H1 (cell line): Measurements from ENCODE around the gene C20orf141. TPM values are rescaled to one million over a fixed set of nuclear protein-coding genes. Genes with fewer than 3 reads are reported as not detected.

Experiments
- CTCF ChIA-PET: fragments of 300-600 bp; sonication (Branson Sonifier 250); formaldehyde crosslinking; loops from one replicate; lab custom pipeline; 2021; ENCODE audit not compliant: partially characterized antibody; lab: Charles Lee
- POLR2A ChIA-PET: fragments of 300-600 bp; sonication (Branson Sonifier 250); formaldehyde crosslinking; loops from one replicate; lab custom pipeline; 2021; ENCODE audit warnings: inconsistent platforms; ENCODE audit not compliant: partially characterized antibody; lab: Charles Lee
- DNase-seq, 2 experiments: peaks; one replicate each; pipeline versions ENCODE4 v3.0.0 to v3.0.0-alpha.2; 2010 to 2022; ENCODE audit warnings: low spot score in 2 of 2, low read depth in 1 of 2, mixed read lengths in 1 of 2
- FAIRE-seq: peaks from 2 replicates; lab custom pipeline; 2011; peaks lifted over from hg19 to GRCh38; lab: Jason Lieb, UNC
- H2AFZ ChIP-seq: 2 replicates; pipeline ENCODE4 v1.8.1; 2012; ENCODE audit warnings: low read length, inconsistent platforms
- H2AK5ac ChIP-seq: 2 replicates; pipeline ENCODE4 v1.6.1; 2013; ENCODE audit warnings: low read depth, low read length
- H2BK120ac ChIP-seq: replicated peaks from 2 replicates; pipeline ENCODE3; 2013; ENCODE audit warnings: low read depth, low read length, inconsistent platforms
- H2BK12ac ChIP-seq: 2 replicates; pipeline ENCODE4 v1.6.1; 2013; ENCODE audit warnings: low read depth, low read length
- H2BK15ac ChIP-seq: 2 replicates; pipeline ENCODE4 v1.6.1; 2013; ENCODE audit warnings: low read length
- H2BK20ac ChIP-seq: 2 replicates; pipeline ENCODE4 v1.6.1; 2013; ENCODE audit warnings: low read length
- H2BK5ac ChIP-seq: 2 replicates; pipeline ENCODE4 v1.6.1; 2013; ENCODE audit warnings: low read depth, low read length
- H3K14ac ChIP-seq: 2 replicates; pipeline ENCODE4 v1.6.1; 2013; ENCODE audit warnings: inconsistent platforms; ENCODE audit not compliant: insufficient read length
- H3K18ac ChIP-seq: 2 replicates; pipeline ENCODE4 v1.6.1; 2013; ENCODE audit warnings: low read length; ENCODE audit errors: extremely low read depth
- H3K23ac ChIP-seq: 2 replicates; pipeline ENCODE4 v1.6.1; 2013; ENCODE audit warnings: inconsistent platforms; ENCODE audit not compliant: insufficient read length
- H3K23me2 ChIP-seq: 2 replicates; pipeline ENCODE4 v1.6.1; 2013; ENCODE audit warnings: low read depth, low read length
- H3K27ac ChIP-seq: 2 replicates; pipeline ENCODE4 v1.6.1; 2011; ENCODE audit warnings: low read depth, low read length, inconsistent platforms
- H3K27me3 ChIP-seq, 4 experiments: replicated peaks in 1 of 4; 1 replicate in 1 of 4; 2 replicates in 3 of 4; pipeline versions ENCODE4 v1.6.1 to v1.8.1; 2011 to 2013; ENCODE audit warnings: low read length in 3 of 4, mild to moderate bottlenecking in 3 of 4, inconsistent platforms in 2 of 4, mixed read lengths in 2 of 4, moderate library complexity in 1 of 4; ENCODE audit not compliant: control insufficient read depth in 3 of 4, insufficient read depth in 3 of 4; ENCODE audit errors: extremely low read depth in 1 of 4
- H3K36me3 ChIP-seq, 4 experiments: 2 replicates each; pipeline versions ENCODE4 v1.6.1 to v1.8.1; 2011 to 2013; ENCODE audit warnings: mild to moderate bottlenecking in 4 of 4, low read length in 3 of 4, moderate library complexity in 2 of 4, control low read depth in 1 of 4, inconsistent platforms in 1 of 4; ENCODE audit not compliant: insufficient read depth in 4 of 4, control insufficient read depth in 2 of 4
- H3K4ac ChIP-seq: replicated peaks from 2 replicates; pipeline ENCODE3; 2013; ENCODE audit warnings: low read length, low read depth, mixed read lengths, inconsistent platforms; ENCODE audit not compliant: insufficient read length
- H3K4me1 ChIP-seq, 4 experiments: replicated peaks in 1 of 4; 1 replicate in 1 of 4; 2 replicates in 3 of 4; pipeline versions ENCODE4 v1.6.1 to v1.8.1; 2011 to 2013; ENCODE audit warnings: low read length in 3 of 4, inconsistent platforms in 2 of 4, mixed read lengths in 1 of 4; ENCODE audit not compliant: insufficient read depth in 4 of 4, control insufficient read depth in 3 of 4
- H3K4me2 ChIP-seq, 2 experiments: 2 replicates each; pipeline versions ENCODE4 v1.6.1 to v1.8.1; 2011 to 2013; ENCODE audit warnings: low read depth in 2 of 2, low read length in 2 of 2, control low read depth in 1 of 2, inconsistent platforms in 1 of 2, mild to moderate bottlenecking in 1 of 2; ENCODE audit not compliant: insufficient read depth in 1 of 2
- H3K4me3 ChIP-seq, 4 experiments: fragments of 200-600, 300-600 bp in 1 of 4; sonication (generic), shearing (Covaris generic), sonication (Bioruptor Twin) in 1 of 4; 2 replicates each; pipeline versions ENCODE4 v1.5.1 to v1.8.1; 2011 to 2016; ENCODE audit warnings: low read length in 4 of 4, low read depth in 3 of 4, control low read depth in 2 of 4, inconsistent platforms in 2 of 4, mild to moderate bottlenecking in 2 of 4, mixed read lengths in 1 of 4, moderate library complexity in 1 of 4; ENCODE audit not compliant: insufficient read depth in 2 of 4; ENCODE audit errors: extremely low read depth in 1 of 4
- H3K56ac ChIP-seq: replicated peaks from 2 replicates; pipeline ENCODE3; 2013; ENCODE audit warnings: low read depth, mild to moderate bottlenecking, mixed read lengths, low read length, inconsistent platforms; ENCODE audit not compliant: insufficient read length
- H3K79me1 ChIP-seq: 2 replicates; pipeline ENCODE4 v1.6.1; 2013; ENCODE audit warnings: low read depth, low read length, control low read depth
- H3K79me2 ChIP-seq, 2 experiments: 2 replicates each; pipeline versions ENCODE4 v1.6.1 to v1.8.1; 2012 to 2013; ENCODE audit warnings: low read length in 2 of 2, mild to moderate bottlenecking in 2 of 2, inconsistent platforms in 1 of 2; ENCODE audit not compliant: insufficient read depth in 2 of 2, control insufficient read depth in 1 of 2
- H3K9ac ChIP-seq, 4 experiments: replicated peaks in 1 of 4; 1 replicate in 1 of 4; 2 replicates in 3 of 4; pipeline versions ENCODE4 v1.6.1 to v1.8.1; 2011 to 2013; ENCODE audit warnings: low read depth in 3 of 4, low read length in 3 of 4, control low read depth in 2 of 4, mild to moderate bottlenecking in 2 of 4, moderate library complexity in 2 of 4, inconsistent platforms in 1 of 4; ENCODE audit errors: extremely low read depth in 1 of 4
- H3K9me3 ChIP-seq, 2 experiments: 2 replicates each; pipeline versions ENCODE4 v1.6.1 to v1.8.1; 2012 to 2013; ENCODE audit warnings: mild to moderate bottlenecking in 2 of 2, moderate library complexity in 2 of 2, control low read depth in 1 of 2, inconsistent platforms in 1 of 2, low read depth in 1 of 2, low read length in 1 of 2, mixed read lengths in 1 of 2; ENCODE audit not compliant: insufficient read depth in 2 of 2
- H4K20me1 ChIP-seq, 2 experiments: replicated peaks in 1 of 2; 2 replicates each; pipeline versions ENCODE3 to v1.8.1; 2011 to 2013; ENCODE audit warnings: inconsistent platforms in 2 of 2, low read length in 2 of 2, mild to moderate bottlenecking in 1 of 2; ENCODE audit not compliant: insufficient read depth in 2 of 2, control insufficient read depth in 1 of 2
- H4K5ac ChIP-seq: 2 replicates; pipeline ENCODE4 v1.6.1; 2013; ENCODE audit warnings: low read length, low read depth, mixed read lengths, inconsistent platforms; ENCODE audit not compliant: insufficient read length
- H4K8ac ChIP-seq: 2 replicates; pipeline ENCODE4 v1.8.0; 2013; ENCODE audit warnings: mild to moderate bottlenecking, moderate library complexity, low read length, inconsistent platforms; ENCODE audit not compliant: insufficient read depth; ENCODE audit errors: extremely low read depth
- H4K91ac ChIP-seq: replicated peaks from 2 replicates; pipeline ENCODE3; 2013; ENCODE audit warnings: low read length, mixed read lengths, inconsistent platforms; ENCODE audit not compliant: insufficient read length
- CHD1 ChIP-seq: IDR thresholded peaks from 2 replicates; pipeline ENCODE4 v1.6.1; 2012; ENCODE audit warnings: low read depth, low read length, improper control_type of control experiment
- FOSL1 ChIP-seq: IDR thresholded peaks from 2 replicates; pipeline ENCODE4 v1.6.1; 2011; ENCODE audit warnings: mild to moderate bottlenecking, low read depth, low read length, moderate library complexity; ENCODE audit not compliant: insufficient read depth
- whole genome bisulfite sequencing, 2 experiments: shearing (Covaris generic) in 1 of 2; methylation state at CpG; one replicate each; pipeline versions ENCODE4 v1.1.6 to v1.1.7; 2013 to 2015; ENCODE audit warnings: low lambda C conversion rate in 2 of 2, mixed read lengths in 2 of 2, inconsistent platforms in 1 of 2, low coverage in 1 of 2, missing lambda C conversion rate in 1 of 2; ENCODE audit not compliant: insufficient replicate concordance in 2 of 2, insufficient coverage in 1 of 2, insufficient read length in 1 of 2; ENCODE audit errors: extremely low coverage in 1 of 2, missing lambda C conversion rate in 1 of 2; 5-methylcytosine and 5-hydroxymethylcytosine counted together
- polyA plus RNA-seq, 7 experiments: library from polyadenylated mRNA; depleted of rRNA in 3 of 7; stranded (reverse) in 5 of 7; unstranded in 2 of 7; fragments of >200 nt in 5 of 7; fragments of 200-250 nt in 2 of 7; gene quantifications; 1 replicate in 5 of 7; 2 replicates in 1 of 7; 4 replicates in 1 of 7; pipeline versions ENCODE4 v1.2.1 to v1.2.3, GENCODE V29; 2011 to 2013; ENCODE audit warnings: missing spikeins in 2 of 7, mixed read lengths in 2 of 7
- total RNA-seq: library from RNA; stranded (reverse); fragmentation: NEBNext Ultra II Directional; extraction: Animal tissue kit (Norgen Biotek cat#: 25700); gene quantifications from 2 replicates; pipeline ENCODE4 v1.2.1, GENCODE V29; 2021

Gene C20orf141
- total and polyA plus RNA-seq, 2 of the 8 experiments (the other 6 are each of a cell fraction or from before 2014, with no cell fraction given), result not detected

DNA sequence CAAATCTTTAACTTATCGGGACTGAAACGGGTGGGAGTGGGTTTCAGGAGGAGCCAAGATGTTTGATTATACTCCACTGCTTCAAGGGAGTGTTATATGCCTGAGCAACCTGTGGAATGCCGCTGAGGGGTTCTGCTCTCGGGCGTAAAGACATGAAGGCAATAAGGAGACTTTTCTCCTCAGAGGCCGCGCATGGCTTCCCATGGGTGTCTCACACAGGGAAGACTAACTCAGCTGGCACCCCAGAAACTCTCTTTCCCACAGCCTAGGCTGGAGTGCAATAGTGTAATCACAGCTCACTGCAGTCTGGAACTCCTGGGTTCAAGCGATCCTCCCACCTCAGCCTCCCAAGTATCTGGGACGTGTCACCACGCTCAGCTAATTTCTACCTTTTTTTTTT, 5.1 kb upstream of the C20orf141 start:
- 94% methylated on average over 10 of the region's 10 CpGs; no CpG with 5 or more reads in 1 of the 2 experiments for WGBS, 2 experiments
- Histone ChIP-seq H4K91ac (no peak overlapping the region), H2BK20ac (no peak overlapping the region), H2BK5ac (no peak overlapping the region), H3K79me1 (no peaks in the 10 kb centered on the region), H3K27me3 (peaks cover 21 to 32% (median 28%) of the 10 kb centered on the region in 4 experiments), H3K27ac (no peak overlapping the region), H2AFZ (no peak overlapping the region), H3K79me2 (no peaks in the 10 kb centered on the region), H2BK120ac (no peak overlapping the region), H3K23ac (no peak overlapping the region), H4K5ac (no peak overlapping the region), H2BK12ac (no peak overlapping the region), H3K23me2 (peaks cover 4% of the 10 kb centered on the region; the same call in 1 of the 2 replicates), H3K56ac (no peak overlapping the region), H3K14ac (no peak overlapping the region), H3K9ac (no peak overlapping the region), H3K4ac (no peak overlapping the region), H3K4me2 (no peak overlapping the region), H3K18ac (no peak overlapping the region), H4K8ac (no peak overlapping the region), H3K36me3 (no peaks in the 10 kb centered on the region), H2BK15ac (no peak overlapping the region), H3K9me3 (0 out of 4 replicates have a peak, but pooled peaks cover 0 to 7% of the 10 kb centered on the region in 2 experiments), H3K4me3 (no peak overlapping the region), H4K20me1 (peaks cover 0 to 2% of the 10 kb centered on the region in 2 experiments), H3K4me1 (peaks cover 0 to 12% (median 8%) of the 10 kb centered on the region in 4 experiments; a peak in 6 of 7 replicates), H2AK5ac (no peak overlapping the region)
- POLR2A ChIA-PET, result no interaction called here
- FAIRE-seq (no peak), DNase-seq (no peak)
- CTCF ChIA-PET, result interaction anchor here (0.6 to 3.5 kb wide), 2 partner anchors 9 to 43 kb away, joined by 3 to 9 read pairs; no protein-coding TSS in a partner anchor
- no peak for TF ChIP-seq CHD1
- no peak for TF ChIP-seq FOSL1
